ENCODE measurements around the gene PCID2. TPM values are rescaled to one million over a fixed set of nuclear protein-coding genes. Genes with fewer than 3 reads are reported as not detected.

The PCID2 gene
- total RNA-seq, 1 donor from 2014 or later = 53.6 TPM

DNA sequence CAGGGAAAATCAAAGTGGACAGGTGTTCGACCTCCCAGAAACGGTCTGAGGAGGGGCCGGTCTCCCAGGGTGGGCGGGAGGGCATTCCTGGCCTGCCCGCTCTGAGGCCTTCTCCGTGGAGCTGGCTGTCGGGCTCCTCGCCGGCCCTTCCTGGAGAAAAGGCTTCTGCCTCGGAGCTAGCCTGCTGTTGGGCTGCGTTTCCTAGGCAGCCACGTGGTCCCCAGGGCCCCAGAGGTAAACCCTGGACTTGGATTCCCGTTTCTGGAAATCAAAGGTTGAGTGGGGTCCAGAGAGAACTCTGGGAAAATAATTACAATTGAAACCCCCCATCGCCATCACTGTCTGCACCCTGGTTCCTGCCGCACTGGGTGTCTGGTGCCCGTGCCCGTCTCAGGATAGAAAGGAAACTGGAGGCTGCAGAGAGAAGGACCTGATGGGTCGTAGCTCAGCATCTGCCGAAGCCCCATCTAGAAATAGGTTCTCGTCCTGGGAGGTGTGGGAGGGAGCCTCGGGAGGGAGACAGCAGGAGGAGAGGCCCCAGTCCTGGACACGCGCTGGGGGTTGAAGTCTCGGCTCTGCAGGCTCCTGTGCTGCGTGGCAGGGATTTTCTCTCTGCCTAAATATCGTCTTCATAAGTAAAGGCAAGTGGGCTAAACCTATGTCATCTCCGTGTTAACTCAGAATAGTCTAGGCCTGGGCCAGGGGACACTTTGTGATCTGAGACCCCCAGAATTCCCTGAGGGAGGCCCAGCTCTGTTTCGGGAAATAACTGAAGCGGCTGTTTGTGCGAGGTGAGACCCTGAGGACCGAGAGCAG lies 57.7 kb downstream of the PCID2 start:
- DNase-seq (ENCODE audit: low read depth in 2 of 2) = no peak

DNA sequence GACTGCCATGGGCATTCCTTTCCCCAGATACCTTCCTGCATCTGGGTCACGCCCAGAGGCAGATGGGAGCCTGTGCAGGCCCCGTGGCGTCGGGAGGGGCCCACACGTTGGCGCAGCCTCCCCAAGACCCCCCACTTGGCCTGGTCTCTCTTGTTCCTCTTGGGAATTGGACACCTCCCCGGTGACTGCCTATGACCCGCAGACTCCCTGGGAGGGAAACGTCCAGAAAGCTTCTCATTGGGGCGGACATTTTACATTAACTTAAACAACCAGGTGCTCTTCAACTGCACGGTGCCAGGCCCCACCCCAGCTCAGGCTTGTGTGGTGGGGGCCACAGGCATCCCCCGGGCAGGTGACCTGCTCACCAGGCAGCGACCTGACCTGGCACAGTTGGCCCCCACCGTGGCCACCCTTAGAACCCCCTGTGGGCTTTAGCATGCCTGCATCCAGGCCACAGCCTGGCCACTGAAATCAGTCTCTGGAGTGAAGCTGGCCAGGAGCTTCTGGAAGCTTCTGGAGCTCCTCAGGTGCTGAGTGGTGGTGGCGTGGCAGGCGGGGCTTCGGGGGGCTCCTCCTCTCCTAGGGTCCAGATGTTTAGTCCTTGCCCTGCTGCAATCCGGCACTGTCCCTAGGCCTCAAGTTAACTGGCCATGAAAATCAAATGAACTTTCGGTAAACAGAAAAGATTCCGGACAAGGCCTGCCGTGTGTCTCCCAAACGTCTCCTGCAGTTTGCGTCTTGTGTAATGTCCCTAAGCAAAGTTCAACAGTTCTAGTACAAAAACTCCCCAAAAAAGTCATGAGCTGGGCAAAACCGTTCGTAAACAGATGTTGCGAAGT lies 58.5 kb downstream of the PCID2 start:
- DNase-seq (ENCODE audit: low read depth in 2 of 2) = no peak

- DNase-seq (ENCODE audit: low read depth in 2 of 2) = no peak
Observed at GRCh38 chr13:113148940-113149503, 59.4 kb downstream of the PCID2 start.

DNA sequence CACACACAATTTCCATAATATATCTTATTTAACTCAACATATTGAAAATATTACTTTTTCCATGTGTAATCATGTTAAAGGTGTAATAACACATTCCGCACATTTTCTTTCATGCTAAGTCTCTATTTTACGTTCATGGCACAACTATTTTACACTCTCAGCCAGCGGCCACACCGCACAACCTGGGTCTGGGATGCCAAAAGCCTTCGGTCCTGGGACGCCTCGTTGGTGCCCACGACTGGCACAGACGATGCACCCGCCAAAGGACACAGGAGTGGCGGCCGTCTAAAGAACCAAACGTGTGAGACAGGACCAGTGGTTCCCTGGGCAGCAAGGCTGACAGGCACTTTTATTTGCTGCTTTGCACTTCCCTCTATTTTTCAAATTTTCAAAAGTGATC lies 60.1 kb downstream of the PCID2 start:
- no peak for DNase-seq (ENCODE audit: low read depth in 2 of 2)

- no peak for DNase-seq (ENCODE audit: low read depth in 2 of 2)
Observed at GRCh38 chr13:113147206-113147605, 61.3 kb downstream of the PCID2 start.

DNA sequence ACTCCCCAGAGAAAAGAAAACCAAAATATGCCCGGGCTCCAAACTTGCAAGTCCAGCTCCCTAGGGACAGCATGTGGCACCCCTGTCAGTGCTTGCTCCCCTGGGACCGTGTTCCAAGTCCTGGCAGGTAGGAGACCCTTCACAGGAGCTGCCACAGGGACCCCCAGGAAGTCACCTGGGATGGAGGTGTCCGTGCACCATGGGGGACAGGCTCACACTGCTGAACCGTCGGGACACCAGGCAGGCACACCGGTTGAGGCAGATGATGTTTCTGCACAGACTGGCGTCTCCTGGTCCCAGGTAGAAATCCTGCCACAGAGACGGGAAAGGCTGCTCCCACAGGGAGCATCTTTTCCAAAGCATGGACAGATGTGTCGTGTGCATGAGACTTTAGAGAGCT lies 61.7 kb downstream of the PCID2 start:
- no peak for DNase-seq (ENCODE audit: low read depth in 2 of 2)

DNA sequence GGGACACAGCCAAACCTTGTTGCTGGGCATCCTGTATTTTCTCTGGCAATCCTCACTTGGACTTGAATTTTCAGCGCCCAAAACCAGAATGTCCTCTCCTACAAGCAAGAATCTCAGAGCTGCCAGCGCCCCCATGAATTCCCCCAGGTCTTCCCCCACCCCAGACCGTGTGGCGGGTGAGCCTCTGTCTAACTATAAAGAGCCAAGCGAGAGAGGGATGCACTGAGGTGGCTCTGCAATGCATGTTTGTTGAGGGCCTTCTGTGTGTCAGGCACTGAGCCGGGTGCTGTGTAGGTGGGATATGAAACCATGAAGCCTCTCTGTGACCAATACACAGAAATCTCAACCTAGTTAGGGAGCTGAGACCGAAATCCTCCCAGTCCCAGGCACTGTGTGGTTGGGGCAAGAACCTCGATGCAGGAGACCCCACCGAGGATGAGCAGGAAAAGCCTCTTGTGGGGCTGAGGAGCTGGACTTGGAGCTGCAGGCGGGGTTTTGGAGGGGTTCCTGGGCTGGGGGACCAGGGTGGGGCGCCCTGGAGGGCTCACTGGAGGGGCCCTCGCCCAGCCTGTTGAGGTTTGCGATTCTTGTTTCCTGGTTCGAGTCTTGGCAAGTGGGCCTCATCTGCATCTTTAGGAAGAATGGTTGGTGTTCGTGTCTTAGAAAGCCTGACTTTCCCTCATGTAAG lies 62.4 kb downstream of the PCID2 start:
- no peak for DNase-seq (ENCODE audit: low read depth in 2 of 2)

GRCh38 chr13:113145496-113145895 lies 63.0 kb downstream of the PCID2 start:
- DNase-seq (ENCODE audit: low read depth in 2 of 2) = no peak

DNA sequence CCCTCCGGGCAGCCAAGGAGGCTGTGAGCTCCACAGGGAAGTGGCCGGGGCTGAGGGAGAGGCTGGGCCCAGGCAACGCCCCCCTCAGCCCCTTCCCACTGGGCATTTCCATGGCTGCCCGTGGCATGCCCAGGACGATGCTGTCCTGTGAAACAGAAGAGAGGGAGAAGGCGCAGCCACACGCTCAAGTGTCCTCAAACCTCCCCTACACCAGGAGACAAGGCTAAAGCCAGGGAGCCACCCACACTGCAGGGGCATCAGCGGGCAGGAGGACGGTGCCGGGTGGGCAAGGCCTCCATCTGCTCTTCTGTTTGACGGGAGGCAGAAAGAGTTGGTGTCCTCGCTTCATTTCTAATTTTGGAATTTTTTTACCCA lies 64.2 kb downstream of the PCID2 start:
- no peak for DNase-seq (ENCODE audit: low read depth in 2 of 2)

DNA sequence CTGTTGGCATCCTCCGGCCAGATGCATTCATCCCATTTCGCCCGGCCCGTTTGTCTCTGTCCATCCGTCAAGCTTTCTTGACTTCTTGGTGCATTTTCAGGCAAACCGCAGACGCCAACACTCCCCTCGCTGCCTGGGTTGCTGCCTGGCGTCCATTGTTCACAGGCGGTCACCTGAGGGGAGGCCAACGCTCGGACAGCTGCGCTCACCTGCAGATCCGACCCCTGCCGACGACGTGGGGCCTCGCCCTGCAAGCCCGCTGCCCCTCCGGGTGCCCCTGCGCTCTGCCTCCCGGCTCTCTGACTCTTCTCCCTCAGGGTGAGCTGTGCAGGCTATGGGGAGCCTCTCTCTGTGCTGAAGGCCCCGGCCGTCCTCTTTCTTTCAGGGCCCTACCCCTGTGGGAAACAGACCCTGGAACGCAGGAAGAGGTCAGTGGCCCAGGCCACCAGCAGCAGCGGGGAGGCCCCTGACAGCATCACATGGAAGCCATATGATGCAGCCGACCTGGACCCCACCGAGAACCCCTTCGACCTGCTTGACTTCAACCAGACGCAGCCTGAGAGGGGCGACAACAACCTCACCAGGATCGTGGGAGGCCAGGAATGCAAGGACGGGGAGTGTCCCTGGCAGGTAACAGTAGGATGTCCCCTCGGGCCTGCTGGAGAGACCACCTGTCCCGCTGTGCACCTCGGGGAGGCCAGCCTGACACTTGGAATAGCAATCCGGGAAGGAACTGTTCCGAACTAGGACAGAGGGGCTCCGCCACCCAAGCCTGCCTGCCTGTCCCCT lies 64.8 kb downstream of the PCID2 start:
- DNase-seq (ENCODE audit: low read depth in 2 of 2) = no peak

DNA sequence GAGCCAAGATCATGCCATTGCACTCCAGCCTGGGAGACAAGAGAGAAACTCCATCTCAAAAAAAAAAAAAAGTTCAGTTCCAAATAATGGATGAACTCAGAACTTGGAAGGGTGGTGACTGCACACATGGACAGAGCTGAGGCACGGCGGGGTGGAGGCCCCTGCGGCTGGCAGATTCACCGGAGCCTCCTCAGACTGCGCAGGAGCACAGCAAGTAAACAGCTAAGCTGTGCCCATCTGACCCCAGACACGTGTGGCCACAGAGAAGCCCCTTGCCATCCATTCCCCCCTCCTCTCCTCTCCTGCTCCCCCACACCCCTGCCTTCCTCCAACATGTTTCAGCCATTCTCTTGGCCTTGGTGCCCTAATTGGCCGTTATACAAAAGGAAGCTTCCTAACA lies 65.6 kb downstream of the PCID2 start:
- no peak for DNase-seq (ENCODE audit: low read depth in 2 of 2)

DNA sequence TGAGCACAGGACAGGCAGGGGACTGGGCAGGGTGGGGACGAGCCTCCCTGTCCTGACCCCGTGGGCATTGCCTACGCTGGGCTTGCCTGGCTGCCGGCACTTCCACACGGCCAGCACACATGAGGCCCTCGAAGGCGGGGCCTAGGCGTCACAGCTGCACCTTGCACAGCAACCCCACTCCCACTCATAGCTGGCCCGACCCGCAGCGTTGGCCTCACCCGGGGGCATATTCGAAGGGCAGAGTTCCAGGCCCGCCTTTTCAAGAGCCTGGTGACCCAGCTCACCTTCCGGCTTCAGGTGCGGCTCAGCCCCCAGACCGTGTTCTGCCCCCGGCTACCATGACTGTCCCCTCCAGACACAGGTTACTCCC lies 66.9 kb downstream of the PCID2 start:
- no peak for DNase-seq (ENCODE audit: low read depth in 2 of 2)

- DNase-seq (ENCODE audit: low read depth in 2 of 2) = no peak
Observed at GRCh38 chr13:113140677-113141600, 67.5 kb downstream of the PCID2 start.

- no peak for DNase-seq (ENCODE audit: low read depth in 2 of 2)
Observed at GRCh38 chr13:113139577-113139976, 68.9 kb downstream of the PCID2 start.

GRCh38 chr13:113138792-113139551 lies 69.5 kb downstream of the PCID2 start:
- peak in 1 of 2 donors; percentile 58 for DNase-seq (ENCODE audit: low read depth in 2 of 2)

DNA sequence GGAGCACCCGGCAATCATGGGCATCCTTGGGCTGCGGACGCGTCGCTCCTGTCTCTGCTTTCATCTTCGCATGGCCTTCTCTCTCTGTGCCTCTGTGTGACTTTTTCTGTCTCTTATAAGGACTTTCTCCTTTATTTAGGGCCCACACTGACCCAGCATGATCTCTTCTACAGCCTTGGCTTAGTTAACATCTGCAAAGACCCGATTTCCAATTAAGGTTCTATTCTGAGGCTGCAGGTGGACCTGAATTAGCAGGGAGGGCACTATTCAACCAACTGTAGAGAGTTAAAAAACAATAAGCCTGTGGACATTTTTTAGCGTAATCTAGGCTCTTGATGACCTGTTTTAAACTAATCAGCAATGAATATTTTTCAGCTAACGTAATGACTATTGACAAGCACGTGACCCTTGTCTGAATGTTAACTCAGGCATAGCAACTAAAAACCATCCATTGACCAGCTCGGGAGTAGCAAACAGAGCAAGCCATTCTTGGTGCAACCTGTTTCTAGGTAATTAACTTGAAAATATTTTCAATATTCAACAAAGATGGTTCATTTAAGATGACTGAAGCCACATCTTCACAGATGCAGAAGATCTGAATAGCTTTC lies 70.7 kb downstream of the PCID2 start:
- DNase-seq (ENCODE audit: low read depth in 2 of 2) = no peak

DNA sequence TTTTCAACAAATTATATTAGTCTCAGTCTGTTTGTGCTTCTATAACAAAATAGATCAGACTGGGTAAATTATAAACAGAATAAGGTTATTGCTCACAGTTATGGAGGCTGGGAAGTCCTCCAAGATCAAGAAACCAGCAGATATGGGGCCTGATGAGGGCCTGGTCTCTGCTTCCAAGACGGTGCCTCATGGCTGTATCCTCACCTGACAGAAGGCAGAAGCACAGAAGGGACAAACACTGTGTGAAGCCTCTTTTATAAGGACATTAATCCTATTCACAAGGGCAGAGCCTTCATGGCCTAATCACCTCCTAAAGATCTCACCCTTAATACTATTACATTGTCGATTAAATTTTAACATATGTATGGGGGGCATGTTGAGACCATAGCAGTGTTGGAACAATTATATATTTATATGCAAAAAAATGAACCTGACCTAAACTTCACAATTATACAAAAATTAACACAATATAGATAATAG lies 73.1 kb downstream of the PCID2 start:
- DNase-seq (ENCODE audit: low read depth in 2 of 2) = no peak

GRCh38 chr13:113129921-113130750 lies 78.3 kb downstream of the PCID2 start:
- DNase-seq (ENCODE audit: low read depth in 2 of 2) = no peak
